Measurements from ENCODE around the gene HYAL4.
A peak's percentile ranks its signal among the peaks of the same experiment; 100 is the strongest.

The HYAL4 gene

GRCh38 chr7:123905714-123906113 lies 60.7 kb downstream of the HYAL4 start:
- DNase-seq (ENCODE audit: low spot score) = no peak

- peak; percentile 1 for DNase-seq (ENCODE audit: low spot score)
Measured at GRCh38 chr7:123916240-123916724, 71.3 kb downstream of the HYAL4 start.

- DNase-seq (ENCODE audit: low spot score) = no peak
Measured at GRCh38 chr7:123917878-123918277, 72.9 kb downstream of the HYAL4 start.

GRCh38 chr7:123918309-123918708 lies 73.3 kb downstream of the HYAL4 start:
- no peak for DNase-seq (ENCODE audit: low spot score)

GRCh38 chr7:123923599-123923998 lies 78.6 kb downstream of the HYAL4 start:
- no peak for DNase-seq (ENCODE audit: low spot score)

GRCh38 chr7:123924941-123925340 lies 80.0 kb downstream of the HYAL4 start, which contains the start of gene SPAM1:
SPAM1 (plus strand) TSS chr7:123925241; CDS start chr7:123953571, 28,330 bp downstream.
- no peak for DNase-seq (ENCODE audit: low spot score)

All from kidney capillary endothelial cell (primary cell).